HG03066 (cell line): ENCODE measurements around the gene CAPN8.

Experiments
- ATAC-seq: cut with Tn5 transposase; IDR thresholded peaks from one replicate; pipeline ENCODE4 v1.9.1; 2021; ENCODE audit warnings: low read depth; ENCODE audit not compliant: unreplicated experiment

Gene CAPN8

DNA sequence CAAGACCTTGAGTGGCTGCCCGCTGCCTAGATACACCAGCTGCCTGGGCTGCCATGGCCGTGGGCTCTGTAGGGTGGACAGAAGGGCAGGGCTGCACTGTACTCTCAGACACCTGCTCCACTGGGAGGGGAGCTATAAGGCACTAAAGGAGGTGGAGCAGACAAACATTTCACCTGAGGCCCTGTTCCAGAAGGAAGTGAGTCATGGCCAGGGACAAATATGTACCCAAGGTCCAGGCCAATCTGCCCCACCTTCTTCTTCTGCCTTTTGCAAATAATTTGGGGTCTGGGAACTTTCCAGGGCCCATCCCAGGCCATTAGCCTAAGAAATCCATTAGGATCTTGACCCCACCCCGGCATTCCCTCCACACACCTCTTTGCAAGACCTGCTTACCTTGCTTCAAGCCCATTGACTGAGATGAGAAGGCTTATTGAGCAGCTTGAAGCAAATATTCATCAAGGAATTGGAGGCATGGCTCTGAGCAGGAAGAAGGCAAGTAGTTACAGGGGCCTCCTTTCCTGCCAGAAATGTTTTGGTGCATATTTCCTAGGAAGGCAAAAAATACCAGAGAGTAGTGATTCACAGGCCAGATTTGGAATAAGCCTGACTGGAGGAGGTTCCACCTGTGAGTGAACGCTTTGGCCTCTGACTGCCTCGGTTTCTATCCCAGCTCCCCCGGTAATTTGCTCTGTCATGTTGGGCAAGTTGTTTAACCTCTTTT lies at the start of gene CAPN8:
Gene CAPN8 (minus strand): TSS at position 110 of the 721 bp plus-strand sequence. CDS start 55 bp downstream, at position 55.
- no peak for ATAC-seq

DNA sequence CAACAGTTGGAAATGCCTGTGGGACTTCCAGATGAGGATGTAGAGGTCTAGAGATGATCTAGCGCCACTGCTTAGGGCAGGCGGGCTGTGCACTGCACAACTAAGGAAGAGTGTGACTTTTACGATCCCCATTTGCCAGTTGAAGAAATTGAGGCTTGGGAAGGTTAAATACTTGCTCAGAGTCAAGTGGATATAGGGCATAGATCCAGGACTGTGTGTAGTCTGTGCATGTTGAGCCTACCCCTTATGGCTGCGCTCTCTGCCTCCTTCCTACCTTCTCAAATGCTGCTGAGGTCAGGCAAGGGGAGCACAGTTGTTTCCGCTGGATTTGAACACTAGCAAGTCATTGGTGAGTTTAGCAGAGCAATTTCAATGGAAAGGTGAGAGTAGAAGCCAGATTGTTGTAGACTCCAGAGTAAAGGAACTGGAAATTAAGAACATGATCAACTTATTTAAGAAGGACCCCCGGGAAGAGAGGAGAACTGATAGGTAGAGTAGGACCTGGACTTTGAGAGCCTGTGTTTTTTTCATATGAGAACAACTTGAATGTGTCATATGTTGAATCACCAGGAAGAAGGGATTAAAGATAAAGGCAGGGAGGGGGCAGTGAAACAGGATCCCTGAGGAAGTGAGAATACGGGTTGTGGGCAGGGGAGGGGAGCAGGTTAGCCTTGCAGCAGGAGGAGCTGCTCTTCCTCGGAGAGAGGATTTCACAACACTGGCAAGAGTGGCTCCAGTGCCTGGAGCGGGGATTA lies 49.5 kb upstream of the CAPN8 start:
- ATAC-seq = no peak

DNA sequence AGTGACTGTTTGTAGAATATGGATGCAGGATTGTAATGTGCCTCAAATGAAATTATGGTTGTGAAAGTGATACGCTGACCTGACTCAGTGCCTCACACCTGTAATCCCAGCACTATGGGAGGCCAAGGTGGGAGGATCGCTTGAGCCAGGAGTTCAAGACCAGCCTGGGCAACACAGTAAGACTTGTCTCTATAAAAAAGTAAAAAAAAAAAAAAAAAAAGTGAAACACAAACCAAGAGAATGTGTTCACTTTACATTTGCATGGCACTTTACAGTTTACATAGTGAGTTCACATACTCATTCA lies 48.9 kb upstream of the CAPN8 start:
- ATAC-seq = no peak

DNA sequence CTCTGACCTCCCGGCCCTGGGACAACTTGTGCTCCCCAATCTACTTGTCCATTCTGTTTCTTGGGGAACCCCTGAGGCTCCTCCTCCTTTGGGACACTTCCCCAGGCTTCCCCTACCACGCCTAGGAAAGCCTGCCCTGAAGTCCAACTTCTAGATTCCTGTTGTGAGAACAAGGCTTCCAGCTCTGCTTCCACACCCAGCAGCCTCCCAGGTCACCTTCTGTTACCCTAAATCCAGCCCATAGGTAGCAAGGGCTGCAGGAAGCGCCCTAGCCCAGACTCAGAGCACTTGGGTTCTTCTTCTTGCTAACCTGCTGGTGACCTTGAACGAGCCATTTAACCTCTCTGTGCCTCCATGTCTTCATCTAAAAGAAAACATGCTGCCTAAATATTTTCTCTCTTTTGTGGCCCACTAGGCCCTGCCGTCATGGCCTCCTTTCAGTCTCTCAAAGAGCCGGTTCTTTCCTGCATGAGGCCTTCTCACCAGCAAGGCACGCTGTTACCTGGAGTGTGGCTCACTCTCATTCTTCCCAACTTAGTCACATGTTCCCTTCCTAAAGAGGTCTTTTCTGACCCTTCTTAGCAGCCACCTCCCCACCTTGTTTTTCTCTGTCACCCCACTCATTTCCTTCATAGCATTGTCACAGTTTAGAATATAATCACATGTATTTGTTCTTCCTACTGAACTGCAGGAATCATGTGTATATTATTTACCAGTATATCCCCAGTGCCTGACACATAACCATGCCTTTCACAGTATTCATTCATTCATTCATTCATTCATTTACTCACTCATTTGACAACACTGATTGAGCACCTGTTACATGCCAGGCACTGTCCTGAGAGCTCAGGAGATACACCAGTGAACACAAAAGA lies 48.3 kb upstream of the CAPN8 start:
- no peak for ATAC-seq

DNA sequence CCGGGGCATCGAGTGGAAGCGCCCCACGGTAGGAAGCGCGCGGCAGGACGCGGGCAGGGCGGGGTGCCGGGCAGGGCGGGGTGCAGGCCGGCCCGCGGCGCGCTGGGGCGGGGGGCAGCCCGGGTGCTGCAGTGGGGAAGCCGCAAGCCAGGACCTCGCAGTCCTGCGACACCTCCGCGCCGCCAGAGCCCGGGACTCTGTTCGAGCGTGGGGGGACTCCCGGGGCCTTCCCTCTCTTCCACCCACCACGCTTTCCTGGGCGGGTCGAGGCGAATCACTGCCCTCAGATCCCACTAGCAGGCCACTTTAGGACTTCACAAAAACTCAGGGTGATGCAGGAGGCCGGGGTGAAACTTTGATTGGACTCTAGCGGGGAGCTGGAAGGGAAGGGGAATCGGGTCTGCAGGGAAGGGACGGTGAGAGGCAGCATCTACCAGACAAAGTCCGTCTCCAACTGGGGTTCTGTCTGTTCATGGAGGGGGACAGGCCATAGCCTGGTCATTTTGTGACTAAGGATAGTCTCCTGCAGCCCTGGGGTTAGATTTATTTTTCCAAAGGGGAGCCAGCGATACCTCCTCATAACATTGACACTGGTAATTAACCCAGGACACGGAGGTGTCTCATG lies 47.5 kb upstream of the CAPN8 start:
- peak; percentile 21 for ATAC-seq

DNA sequence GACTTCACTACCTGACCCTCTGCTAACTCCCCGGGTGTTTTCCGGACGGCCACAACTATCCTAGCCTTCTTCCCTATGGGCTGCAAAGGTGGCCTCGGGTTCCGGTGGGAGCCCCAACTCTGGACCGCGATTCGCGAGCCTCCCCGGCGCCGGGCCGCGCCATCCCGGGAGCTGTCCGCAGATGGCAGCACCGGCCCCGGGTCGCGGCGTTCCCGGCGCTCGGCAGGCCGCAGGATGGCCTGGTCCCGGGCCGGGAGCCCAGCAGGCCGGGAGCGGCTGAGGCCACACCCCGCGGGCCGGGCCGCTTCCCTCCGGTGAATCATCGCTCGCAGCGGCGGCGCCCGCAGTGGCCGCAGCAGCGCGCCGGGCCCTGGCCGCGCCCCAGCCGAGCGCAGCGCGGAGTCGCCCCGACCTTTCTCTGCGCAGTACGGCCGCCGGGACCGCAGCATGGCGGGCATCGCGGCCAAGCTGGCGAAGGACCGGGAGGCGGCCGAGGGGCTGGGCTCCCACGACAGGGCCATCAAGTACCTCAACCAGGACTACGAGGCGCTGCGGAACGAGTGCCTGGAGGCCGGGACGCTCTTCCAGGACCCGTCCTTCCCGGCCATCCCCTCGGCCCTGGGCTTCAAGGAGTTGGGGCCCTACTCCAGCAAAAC lies 46.8 kb upstream of the CAPN8 start, which contains the start of gene CAPN2:
Gene CAPN2 (plus strand): TSS at position 346 of the 656 bp plus-strand sequence. CDS start 102 bp downstream, at position 448.
- peak; percentile 53 for ATAC-seq

DNA sequence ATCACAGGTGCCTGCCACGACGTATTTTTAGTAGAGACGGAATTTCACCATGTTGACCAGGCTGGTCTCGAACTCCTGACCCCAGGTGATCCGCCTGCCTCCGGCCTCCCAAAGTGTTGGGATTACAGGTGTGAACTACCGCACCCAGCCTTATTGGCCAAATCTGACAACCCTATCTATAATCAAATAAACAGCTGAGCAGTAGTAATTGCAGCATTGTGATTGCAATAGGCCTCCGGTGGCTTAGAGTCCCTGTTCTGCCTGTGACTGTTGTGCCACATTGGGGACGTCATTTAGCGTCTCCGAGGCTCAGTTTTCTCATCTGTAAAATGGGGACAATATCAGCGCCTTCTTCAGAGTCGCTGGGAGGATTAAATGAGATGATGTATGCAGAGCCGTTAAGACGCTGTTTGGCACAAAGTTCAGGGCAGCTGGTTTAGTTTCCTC lies 46.3 kb upstream of the CAPN8 start:
- no peak for ATAC-seq

DNA sequence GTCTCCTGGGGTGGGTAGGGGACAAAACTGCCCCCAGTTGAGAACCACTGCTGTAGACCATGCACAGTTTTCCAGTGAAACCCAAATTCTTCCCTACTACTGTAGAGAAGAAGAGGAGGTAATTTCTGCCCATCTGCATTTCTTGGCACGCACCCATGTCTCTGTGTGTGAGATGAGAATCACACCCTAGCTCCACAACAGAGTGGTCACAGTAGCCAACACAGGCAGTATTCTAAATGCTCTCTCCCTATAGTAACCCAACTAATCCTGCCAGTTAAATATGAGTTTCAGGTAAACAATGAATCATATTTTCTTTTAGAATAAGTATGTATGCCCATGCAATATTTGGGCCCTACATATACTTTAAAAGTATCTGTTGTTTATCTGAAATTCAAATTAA lies 45.7 kb upstream of the CAPN8 start:
- no peak for ATAC-seq

DNA sequence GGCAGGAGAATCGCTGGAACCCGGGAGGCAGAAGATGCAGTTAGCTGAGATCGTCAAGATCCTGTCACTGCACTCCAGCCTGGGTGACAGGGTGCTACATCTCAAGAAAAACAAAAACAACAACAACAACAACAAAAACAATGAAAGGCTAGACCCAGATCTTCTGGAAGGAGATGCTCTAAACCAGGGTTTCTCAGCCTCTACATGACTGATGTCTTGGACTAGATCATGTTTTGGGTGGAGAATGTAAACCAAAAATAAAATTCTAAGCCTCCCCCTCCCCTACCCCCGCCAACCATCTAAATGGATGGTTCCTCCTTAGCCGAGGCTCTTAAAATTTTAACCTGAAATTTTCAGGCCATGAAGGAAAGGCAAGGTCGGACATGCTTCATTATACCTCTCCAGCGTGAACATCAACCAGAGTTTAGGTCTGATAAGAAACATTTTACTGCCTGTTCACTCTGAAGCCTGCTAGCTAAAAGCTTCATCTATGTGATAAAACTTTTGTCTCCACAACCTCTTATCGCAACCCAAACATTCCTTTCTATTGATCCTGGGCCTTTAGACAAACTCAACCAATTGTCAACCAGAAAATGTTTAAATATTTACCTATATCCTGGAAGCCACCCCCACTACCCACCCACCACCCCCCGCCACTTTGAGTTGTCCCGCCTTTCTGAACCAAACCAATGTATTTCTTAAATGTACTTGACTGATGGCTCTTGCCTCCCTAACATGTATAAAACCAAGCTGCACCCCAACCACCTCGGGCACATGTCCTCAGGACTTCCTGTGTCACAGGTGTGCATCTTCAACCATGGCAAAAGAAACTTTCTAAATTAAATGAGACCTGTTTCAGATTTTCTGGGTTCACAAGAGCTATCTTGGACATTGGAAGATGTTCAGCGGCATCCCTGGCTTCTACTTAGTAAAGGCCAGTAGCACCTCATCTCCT lies 45.0 kb upstream of the CAPN8 start:
- no peak for ATAC-seq

DNA sequence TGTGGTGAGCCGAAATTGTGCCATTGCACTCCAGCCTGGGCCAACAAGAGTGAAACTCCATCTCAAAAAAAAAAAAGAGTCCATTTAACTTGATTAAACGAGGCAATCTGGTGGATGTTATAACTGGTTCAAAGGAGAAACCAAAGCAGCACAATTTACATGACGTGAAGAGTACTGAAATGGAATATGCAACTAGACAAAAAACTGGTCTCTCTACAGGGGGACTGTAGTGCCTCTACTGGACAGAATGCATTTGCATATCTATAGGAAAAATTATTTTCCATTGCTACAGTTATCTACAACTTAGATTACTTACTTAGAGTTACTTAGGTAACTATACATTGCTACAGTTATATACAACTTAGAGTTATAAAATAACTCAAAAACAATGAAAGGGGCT lies 44.1 kb upstream of the CAPN8 start:
- no peak for ATAC-seq

DNA sequence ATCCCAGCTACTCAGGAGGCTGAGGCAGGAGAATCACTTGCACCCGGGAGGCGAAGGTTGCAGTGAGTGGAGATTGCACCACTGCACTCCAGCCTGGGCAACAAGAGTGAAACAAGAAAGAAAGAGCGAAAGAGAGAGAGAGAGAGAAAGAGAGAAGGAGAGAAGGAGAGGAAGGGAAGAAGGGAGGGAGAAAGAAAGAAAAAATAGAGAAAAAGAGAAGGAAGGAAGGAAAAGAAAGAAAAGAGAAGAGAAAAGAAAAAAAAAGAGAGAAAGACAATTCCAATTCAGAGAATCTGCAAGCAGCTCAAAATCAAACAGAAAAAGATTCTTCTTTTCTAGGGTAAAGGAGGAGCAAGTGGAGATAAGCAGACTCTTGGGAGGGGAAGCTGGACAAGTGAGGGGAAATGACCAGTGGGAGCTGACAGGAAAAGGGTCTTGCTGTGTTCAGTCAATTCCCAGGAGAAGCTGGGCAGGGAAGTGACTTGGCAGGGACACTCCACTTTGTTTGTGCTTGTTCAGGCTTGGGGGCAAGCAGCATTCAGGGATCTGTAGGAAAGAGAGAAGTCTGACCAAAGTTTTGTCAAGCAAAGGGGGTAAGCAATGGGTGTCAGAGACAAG lies 43.3 kb upstream of the CAPN8 start:
- no peak for ATAC-seq

DNA sequence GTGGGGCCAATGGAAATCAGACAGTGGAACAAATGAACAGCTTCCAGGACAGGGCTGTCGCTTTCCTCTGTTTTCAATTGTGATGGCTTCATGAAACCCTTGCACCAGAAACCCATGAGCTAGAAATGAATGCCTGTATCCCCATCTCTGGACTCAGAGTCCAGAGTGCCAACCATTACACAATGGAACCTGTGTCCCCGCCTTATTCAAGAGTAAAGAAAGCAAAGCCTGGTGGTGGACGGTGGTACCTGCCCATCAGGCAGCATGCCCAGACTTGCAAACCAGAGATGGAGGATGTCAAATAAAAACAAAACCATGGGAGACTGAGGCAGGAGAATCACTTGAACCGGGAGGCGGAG lies 42.5 kb upstream of the CAPN8 start:
- no peak for ATAC-seq

DNA sequence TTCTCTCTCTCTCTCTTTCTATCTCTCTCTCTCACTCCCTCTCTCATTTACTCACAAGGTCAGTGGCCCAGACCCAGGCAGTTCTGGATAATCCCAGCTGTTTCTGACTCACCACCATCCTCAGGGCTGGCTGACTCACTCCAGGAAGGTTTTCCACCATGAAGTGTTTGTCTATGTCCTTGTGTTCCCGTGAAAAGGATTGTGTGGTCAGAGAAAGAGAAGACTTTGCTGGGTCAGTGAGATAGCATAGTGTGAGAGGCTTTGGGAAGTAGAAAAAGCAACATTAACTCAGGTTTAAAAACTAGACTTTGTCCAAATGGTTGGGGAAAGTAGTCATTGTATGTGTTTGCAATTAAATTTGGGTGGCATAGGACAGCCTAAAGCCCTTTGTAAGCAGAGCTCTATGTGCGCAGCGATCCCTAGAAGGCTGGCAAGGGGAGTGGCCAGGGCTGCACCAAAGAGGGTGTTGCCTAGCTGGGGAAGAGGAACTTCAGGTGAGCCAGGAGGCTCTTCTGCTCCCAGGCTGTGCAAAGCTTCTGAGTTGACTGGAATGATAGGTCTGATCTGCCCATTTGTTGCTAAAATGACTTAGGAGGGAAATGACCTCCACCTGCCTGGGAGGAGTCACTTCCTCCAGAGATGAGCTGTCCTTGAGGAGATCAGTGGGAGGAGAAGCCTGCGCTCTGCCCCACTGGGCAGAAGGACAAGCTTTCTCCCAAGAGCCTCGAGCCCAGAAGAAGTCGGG lies 41.9 kb upstream of the CAPN8 start:
- no peak for ATAC-seq

DNA sequence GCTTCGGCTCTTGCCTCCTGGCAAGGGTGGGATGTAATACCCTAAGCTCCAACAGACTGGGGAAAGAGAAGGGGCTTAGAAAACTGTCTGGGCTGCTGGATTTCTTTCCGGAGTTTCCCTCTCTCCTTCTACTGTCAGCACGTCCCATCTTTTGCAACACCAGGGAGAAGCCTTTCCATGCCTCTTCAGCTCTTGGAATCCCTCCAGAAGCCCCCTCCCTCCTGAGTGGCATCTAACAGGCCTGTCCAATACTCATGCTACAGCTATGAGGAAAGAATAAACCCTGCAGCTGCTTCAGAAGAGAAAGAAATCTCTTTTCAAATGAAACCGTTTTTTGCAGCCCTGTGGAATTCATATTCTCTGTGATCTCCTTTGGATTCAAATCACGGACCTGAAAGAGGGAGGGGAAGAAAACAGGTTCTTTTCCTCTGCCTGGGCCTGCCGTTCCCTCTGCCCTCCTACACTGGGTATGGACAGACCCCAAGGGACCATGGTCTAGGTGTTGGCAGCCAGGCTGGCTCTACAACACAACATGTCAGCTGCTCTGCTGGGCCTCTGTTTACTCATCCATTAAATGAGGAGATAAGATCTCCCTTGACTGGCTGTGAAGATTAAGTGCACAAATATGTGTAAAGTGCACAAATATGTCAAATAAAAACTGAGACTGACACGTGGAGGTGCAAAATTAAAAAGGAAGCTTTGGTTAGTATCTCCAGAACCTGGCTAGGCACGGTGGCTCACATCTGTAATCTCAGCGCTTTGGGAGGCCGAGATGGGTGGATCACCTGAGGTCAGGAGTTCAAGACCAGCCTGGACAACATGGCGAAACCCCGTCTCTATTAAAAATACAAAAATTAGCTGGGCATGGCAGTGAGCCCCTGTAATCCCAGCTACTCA lies 40.8 kb upstream of the CAPN8 start:
- ATAC-seq = no peak

DNA sequence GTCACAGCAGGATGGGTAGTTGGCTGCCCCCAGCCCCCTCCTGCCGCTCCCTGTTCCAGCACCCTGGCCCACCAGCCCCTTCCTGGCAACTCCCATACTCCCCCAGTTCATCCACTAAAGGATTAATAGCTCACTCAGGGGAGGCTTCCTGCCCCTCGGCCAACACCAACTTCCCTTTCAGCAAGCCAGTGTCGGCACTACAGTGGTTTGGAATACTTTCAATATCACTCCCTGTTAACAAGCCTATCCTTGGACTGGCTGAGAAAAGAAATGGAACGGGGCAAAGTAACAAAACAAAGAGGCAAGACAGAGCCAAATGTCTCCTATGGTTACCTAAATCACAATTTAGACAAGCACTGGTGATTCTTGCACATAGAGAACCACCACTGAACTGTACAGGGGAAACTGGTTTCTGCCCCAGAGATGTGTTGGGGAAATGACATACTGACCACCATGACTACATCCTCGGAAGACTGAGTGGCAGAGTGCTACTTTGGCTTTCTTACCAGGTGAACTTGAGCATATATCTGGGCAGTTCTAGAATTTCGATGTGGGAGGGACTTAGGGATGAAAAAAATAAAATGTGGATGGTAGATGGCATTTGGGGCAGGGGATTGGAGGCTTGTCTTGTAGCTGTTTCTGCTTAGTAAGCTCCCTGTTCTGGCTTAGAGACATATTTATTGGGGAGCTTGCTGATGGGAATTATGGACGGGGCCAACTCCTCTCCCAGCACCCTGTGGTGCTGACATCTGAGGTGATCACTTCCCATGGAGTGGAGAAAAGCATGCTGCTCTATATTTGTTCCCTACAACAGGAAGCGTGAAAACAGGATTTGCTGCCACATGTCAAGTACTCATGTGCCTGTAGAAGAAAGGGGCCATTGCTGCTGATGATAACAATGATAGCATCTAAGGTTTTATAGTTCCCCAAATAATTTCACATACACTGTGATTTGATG lies 39.7 kb upstream of the CAPN8 start:
- no peak for ATAC-seq

DNA sequence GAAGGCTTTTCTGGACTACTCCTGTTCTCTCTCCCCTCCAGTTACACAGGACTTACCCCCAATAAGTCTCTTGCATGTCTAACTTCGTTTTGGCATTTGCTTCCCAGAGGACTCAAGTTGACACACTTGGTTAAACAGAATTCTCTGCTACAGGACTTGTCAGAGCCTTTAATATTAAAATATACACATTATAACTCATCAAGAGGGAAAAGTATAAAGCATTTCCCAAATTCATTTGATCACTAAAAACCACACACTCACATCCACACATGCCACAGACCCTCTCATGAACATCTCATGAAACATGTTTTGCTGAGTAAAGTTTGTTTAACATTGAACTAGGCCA lies 38.1 kb upstream of the CAPN8 start:
- ATAC-seq = no peak
